HEK293 (cell line): Measurements from ENCODE around the gene ACTR8.
A peak's percentile ranks its signal among the peaks of the same experiment; 100 is the strongest.

Experiments used
- CTCF ChIA-PET: fragments of 350-600 bp; formaldehyde crosslinking; extraction: SDS; loops from one replicate; lab custom pipeline; 2021; ENCODE audit warnings: antibody characterized with exemption; lab: Yijun Ruan, JAX
- POLR2A ChIA-PET: fragments of 300-600 bp; formaldehyde crosslinking; extraction: SDS; loops from one replicate; lab custom pipeline; 2020; ENCODE audit warnings: antibody characterized with exemption, inconsistent platforms; lab: Yijun Ruan, JAX
- H3K27ac ChIP-seq: fragments of 200-500 bp; sonication (Bioruptor generic); 2 replicates; pipeline ENCODE4 v1.5.1; 2014; ENCODE audit warnings: low read depth, low read length, control low read depth, inconsistent platforms; ENCODE audit errors: extremely low read depth
- H3K36me3 ChIP-seq, 2 experiments: fragments of 200-500 bp in 1 of 2; sonication (Bioruptor generic) in 1 of 2; 1 replicate in 1 of 2; 2 replicates in 1 of 2; pipeline ENCODE4 v1.5.1; 2014 to 2017; ENCODE audit warnings: inconsistent platforms in 2 of 2, low read length in 2 of 2; ENCODE audit not compliant: control insufficient read depth in 2 of 2, insufficient read depth in 1 of 2
- H3K4me1 ChIP-seq: fragments of 200-500 bp; sonication (Bioruptor generic); 2 replicates; pipeline ENCODE4 v1.5.1; 2014; ENCODE audit warnings: mild to moderate bottlenecking, low read length, inconsistent platforms; ENCODE audit not compliant: control insufficient read depth, insufficient read depth
- H3K4me3 ChIP-seq: 2 replicates; pipeline ENCODE4 v1.5.1; 2011; ENCODE audit warnings: low read depth, mild to moderate bottlenecking, control low read depth, low read length, moderate library complexity
- H3K9me3 ChIP-seq: fragments of 200-500 bp; sonication (Bioruptor generic); 2 replicates; pipeline ENCODE4 v1.5.1; 2014; ENCODE audit warnings: low read depth, low read length, inconsistent platforms; ENCODE audit not compliant: control insufficient read depth, insufficient read depth
- BCL11B ChIP-seq: fragments of 450-650 bp; formaldehyde crosslinking; IDR thresholded peaks from 2 replicates; pipeline ENCODE4 v1.5.1; 2016; ENCODE audit warnings: low read depth, missing biosample characterization, missing genetic modification characterization
- EGR2 ChIP-seq: fragments of 450-650 bp; formaldehyde crosslinking; IDR thresholded peaks from 2 replicates; pipeline ENCODE4 v1.5.1; 2016; ENCODE audit warnings: low read depth, missing biosample characterization, missing genetic modification characterization
- FEZF1 ChIP-seq: fragments of 450-650 bp; formaldehyde crosslinking; IDR thresholded peaks from 2 replicates; pipeline ENCODE4 v1.5.1; 2016; ENCODE audit warnings: missing biosample characterization, missing genetic modification characterization
- MEIS1 ChIP-seq: sonication (generic); formaldehyde crosslinking; IDR thresholded peaks from 2 replicates; pipeline ENCODE4 v1.8.1; 2022; ENCODE audit warnings: missing genetic modification reagents, mild to moderate bottlenecking, borderline replicate concordance
- SCRT2 ChIP-seq: fragments of 450-650 bp; formaldehyde crosslinking; IDR thresholded peaks from 2 replicates; pipeline ENCODE4 v1.5.1; 2016; ENCODE audit warnings: missing biosample characterization, missing genetic modification characterization
- SP2 ChIP-seq: fragments of 450-650 bp; formaldehyde crosslinking; IDR thresholded peaks from 2 replicates; pipeline ENCODE4 v1.5.1; 2016; ENCODE audit warnings: missing biosample characterization, missing genetic modification characterization
- SP3 ChIP-seq: fragments of 450-650 bp; formaldehyde crosslinking; IDR thresholded peaks from 2 replicates; pipeline ENCODE4 v1.5.1; 2016; ENCODE audit warnings: missing biosample characterization, missing genetic modification characterization
- SP7 ChIP-seq: fragments of 450-650 bp; formaldehyde crosslinking; IDR thresholded peaks from 2 replicates; pipeline ENCODE4 v1.5.1; 2016; ENCODE audit warnings: missing biosample characterization, missing genetic modification characterization
- ZBTB17 ChIP-seq: fragments of 450-650 bp; formaldehyde crosslinking; IDR thresholded peaks from 2 replicates; pipeline ENCODE4 v1.5.1; 2016; ENCODE audit warnings: missing biosample characterization, missing genetic modification characterization
- ZBTB21 ChIP-seq: fragments of 450-650 bp; formaldehyde crosslinking; IDR thresholded peaks from 2 replicates; pipeline ENCODE4 v1.5.1; 2017; ENCODE audit warnings: missing biosample characterization, missing genetic modification characterization
- ZBTB44 ChIP-seq: fragments of 450-650 bp; IDR thresholded peaks from 2 replicates; pipeline ENCODE4 v1.5.1; 2018; ENCODE audit warnings: missing biosample characterization, mild to moderate bottlenecking, missing genetic modification characterization
- ZBTB8A ChIP-seq: fragments of 450-650 bp; formaldehyde crosslinking; IDR thresholded peaks from 2 replicates; pipeline ENCODE4 v1.5.1; 2016; ENCODE audit warnings: missing biosample characterization, missing genetic modification characterization
- ZFP69B ChIP-seq: fragments of 450-650 bp; formaldehyde crosslinking; IDR thresholded peaks from 2 replicates; pipeline ENCODE4 v1.5.1; 2016; ENCODE audit warnings: missing biosample characterization, missing genetic modification characterization
- ZNF2 ChIP-seq: fragments of 450-650 bp; formaldehyde crosslinking; IDR thresholded peaks from 2 replicates; pipeline ENCODE4 v1.5.1; 2016; ENCODE audit warnings: missing biosample characterization, missing genetic modification characterization
- ZNF266 ChIP-seq: fragments of 450-650 bp; formaldehyde crosslinking; IDR thresholded peaks from 2 replicates; pipeline ENCODE4 v1.5.1; 2016; ENCODE audit warnings: missing biosample characterization, missing genetic modification characterization, low read depth
- ZNF335 ChIP-seq: fragments of 450-650 bp; formaldehyde crosslinking; conservative IDR thresholded peaks from 2 replicates; pipeline ENCODE4 v1.5.1; 2016; ENCODE audit warnings: missing biosample characterization, missing genetic modification characterization
- ZNF391 ChIP-seq: fragments of 450-650 bp; formaldehyde crosslinking; IDR thresholded peaks from 2 replicates; pipeline ENCODE4 v1.5.1; 2016; ENCODE audit warnings: low read depth, missing biosample characterization, missing genetic modification characterization, borderline replicate concordance
- ZNF423 ChIP-seq: fragments of 450-650 bp; formaldehyde crosslinking; IDR thresholded peaks from 2 replicates; pipeline ENCODE4 v1.5.1; 2016; ENCODE audit warnings: missing biosample characterization, missing genetic modification characterization
- ZNF600 ChIP-seq: fragments of 450-650 bp; formaldehyde crosslinking; IDR thresholded peaks from 2 replicates; pipeline ENCODE4 v1.5.1; 2016; ENCODE audit warnings: missing biosample characterization, missing genetic modification characterization
- ZNF629 ChIP-seq: fragments of 450-650 bp; formaldehyde crosslinking; IDR thresholded peaks from 2 replicates; pipeline ENCODE4 v1.5.1; 2017; ENCODE audit warnings: missing biosample characterization, missing genetic modification characterization
- ZNF660 ChIP-seq: fragments of 450-650 bp; IDR thresholded peaks from 2 replicates; pipeline ENCODE4 v1.5.1; 2018; ENCODE audit warnings: missing biosample characterization, mild to moderate bottlenecking, missing genetic modification characterization
- ZNF76 ChIP-seq: fragments of 450-650 bp; formaldehyde crosslinking; IDR thresholded peaks from 2 replicates; pipeline ENCODE4; 2016; ENCODE audit warnings: low read depth, missing biosample characterization, missing genetic modification characterization, borderline replicate concordance
- ZXDB ChIP-seq: fragments of 450-650 bp; formaldehyde crosslinking; IDR thresholded peaks from 2 replicates; pipeline ENCODE4 v1.5.1; 2016; ENCODE audit warnings: missing biosample characterization, missing genetic modification characterization
- TF ChIP-seq, protein P1 (sequence below): fragments of 450-650 bp; formaldehyde crosslinking; optimal IDR thresholded peaks from 2 replicates; pipeline ENCODE3; 2016; ENCODE audit warnings: missing biosample characterization, mild to moderate bottlenecking, missing genetic modification characterization
- TF ChIP-seq, protein P2 (sequence below): sonication (generic); formaldehyde crosslinking; IDR thresholded peaks from 2 replicates; pipeline ENCODE4 v1.8.1; 2022; ENCODE audit warnings: mild to moderate bottlenecking, moderate library complexity, missing genetic modification reagents

The ACTR8 gene

GRCh38 chr3:53846851-53847155 is 35.1 kb downstream of the ACTR8 start:
- 0 out of 2 replicates have a peak, but pooled peaks have one; percentile 9 for TF ChIP-seq SCRT2 (tag by site-specific recombination)
- TF ChIP-seq ZBTB21, result no peak
- TF ChIP-seq, protein P1, sequence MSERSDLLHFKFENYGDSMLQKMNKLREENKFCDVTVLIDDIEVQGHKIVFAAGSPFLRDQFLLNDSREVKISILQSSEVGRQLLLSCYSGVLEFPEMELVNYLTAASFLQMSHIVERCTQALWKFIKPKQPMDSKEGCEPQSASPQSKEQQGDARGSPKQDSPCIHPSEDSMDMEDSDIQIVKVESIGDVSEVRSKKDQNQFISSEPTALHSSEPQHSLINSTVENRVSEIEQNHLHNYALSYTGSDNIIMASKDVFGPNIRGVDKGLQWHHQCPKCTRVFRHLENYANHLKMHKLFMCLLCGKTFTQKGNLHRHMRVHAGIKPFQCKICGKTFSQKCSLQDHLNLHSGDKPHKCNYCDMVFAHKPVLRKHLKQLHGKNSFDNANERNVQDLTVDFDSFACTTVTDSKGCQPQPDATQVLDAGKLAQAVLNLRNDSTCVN, result no peak
- TF ChIP-seq ZNF335 (tag by site-specific recombination), result peak; percentile 21
- no peak for TF ChIP-seq ZNF2
- TF ChIP-seq ZNF423 (tag by site-specific recombination), result no peak
- no peak for TF ChIP-seq EGR2 (tag by site-specific recombination)
- TF ChIP-seq, protein P2, sequence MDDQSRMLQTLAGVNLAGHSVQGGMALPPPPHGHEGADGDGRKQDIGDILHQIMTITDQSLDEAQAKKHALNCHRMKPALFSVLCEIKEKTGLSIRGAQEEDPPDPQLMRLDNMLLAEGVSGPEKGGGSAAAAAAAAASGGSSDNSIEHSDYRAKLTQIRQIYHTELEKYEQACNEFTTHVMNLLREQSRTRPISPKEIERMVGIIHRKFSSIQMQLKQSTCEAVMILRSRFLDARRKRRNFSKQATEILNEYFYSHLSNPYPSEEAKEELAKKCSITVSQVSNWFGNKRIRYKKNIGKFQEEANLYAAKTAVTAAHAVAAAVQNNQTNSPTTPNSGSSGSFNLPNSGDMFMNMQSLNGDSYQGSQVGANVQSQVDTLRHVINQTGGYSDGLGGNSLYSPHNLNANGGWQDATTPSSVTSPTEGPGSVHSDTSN (CRISPR knock-in tag), result no peak
- H3K36me3 ChIP-seq, result peaks cover 0 to 10% of the 10 kb centered on the region in 2 experiments; a peak in 1 of 3 replicates
- no peak overlapping the region for H3K4me3 ChIP-seq
- CTCF ChIA-PET, result interaction anchor here (0.7 kb wide), 1 partner anchor 58 kb away, joined by 3 read pairs; no protein-coding TSS in a partner anchor
- POLR2A ChIA-PET, result no interaction called here
- no peaks in the 10 kb centered on the region for H3K9me3 ChIP-seq
- no peaks in the 10 kb centered on the region for H3K4me1 ChIP-seq
- no peak overlapping the region; the same call in 1 of the 2 replicates for H3K27ac ChIP-seq

GRCh38 chr3:53846134-53846850 is 35.7 kb downstream of the ACTR8 start, which contains the start of the genes CHDH and IL17RB:
TSS of gene CHDH (minus strand) at chr3:53846419. CDS start at chr3:53824008, 22,411 bp downstream.
TSS of gene IL17RB (plus strand) at chr3:53846568. CDS start at chr3:53846589, 21 bp downstream.
- Histone ChIP-seq H3K4me3 (peak within 1 kb of the TSS; percentile 44), H3K36me3 (peaks cover 0 to 10% of the 10 kb centered on the region in 2 experiments; a peak in 1 of 3 replicates), H3K27ac (peak within 1 kb of the TSS; percentile 72; the same call in 1 of the 2 replicates), H3K4me1 (no peaks in the 10 kb centered on the region), H3K9me3 (no peaks in the 10 kb centered on the region)
- POLR2A ChIA-PET, result interaction anchor here (1.2 kb wide), 1 partner anchor 17 kb away, joined by 4 read pairs; no protein-coding TSS in a partner anchor
- CTCF ChIA-PET, result no interaction called here
- TF ChIP-seq ZNF600 (tag by site-specific recombination) (0 out of 2 replicates have a peak, but pooled peaks have one; percentile 48), SP3 (tag by site-specific recombination) (peak; percentile 71), ZBTB17 (tag by site-specific recombination) (peak; percentile 55), ZNF629 (tag by site-specific recombination) (0 out of 2 replicates have a peak, but pooled peaks have one; percentile 24), ZFP69B (tag by site-specific recombination) (0 out of 2 replicates have a peak, but pooled peaks have one; percentile 12), SP2 (tag by site-specific recombination) (peak; percentile 72), MEIS1 (no peak), ZNF266 (tag by site-specific recombination) (no peak), ZNF660 (tag by site-specific recombination) (peak; percentile 63; the same call in 1 of the 2 replicates), ZNF335 (tag by site-specific recombination) (peak; percentile 73), ZNF391 (peak; percentile 25; the same call in 1 of the 2 replicates), FEZF1 (tag by site-specific recombination) (0 out of 2 replicates have a peak, but pooled peaks have one; percentile 6), BCL11B (tag by site-specific recombination) (no peak), ZNF76 (tag by site-specific recombination) (peak; percentile 13; the same call in 1 of the 2 replicates), ZBTB8A (peak; percentile 40; the same call in 1 of the 2 replicates), ZBTB44 (tag by site-specific recombination) (peak; percentile 66; the same call in 1 of the 2 replicates), ZXDB (0 out of 2 replicates have a peak, but pooled peaks have one; percentile 49), SP7 (peak; percentile 59; the same call in 1 of the 2 replicates)
- TF ChIP-seq, protein P1, result peak; percentile 81
